Epithelial cell of proximal tubule (primary cell): Measurements from ENCODE around the gene NKPD1. TPM values are rescaled to one million over a fixed set of nuclear protein-coding genes. Genes with fewer than 3 reads are reported as not detected.

Source experiments
- DNase-seq: peaks from one replicate; pipeline ENCODE4 v3.0.0-alpha.2; 2011; ENCODE audit warnings: low read depth
- H3K4me3 ChIP-seq: 2 replicates; pipeline ENCODE4 v1.5.1; 2011; ENCODE audit warnings: low read depth, mild to moderate bottlenecking, low read length
- total RNA-seq: library from RNA; depleted of rRNA; stranded (reverse); fragments of >200 nt; gene quantifications from 2 replicates; pipeline ENCODE4 v1.2.3, GENCODE V29; 2015
- TF ChIP-seq, protein P1 (sequence below): conservative IDR thresholded peaks from 2 replicates; pipeline ENCODE4 v1.5.1; 2012; ENCODE audit warnings: low read depth, mild to moderate bottlenecking, low read length

NKPD1 gene, protein sequence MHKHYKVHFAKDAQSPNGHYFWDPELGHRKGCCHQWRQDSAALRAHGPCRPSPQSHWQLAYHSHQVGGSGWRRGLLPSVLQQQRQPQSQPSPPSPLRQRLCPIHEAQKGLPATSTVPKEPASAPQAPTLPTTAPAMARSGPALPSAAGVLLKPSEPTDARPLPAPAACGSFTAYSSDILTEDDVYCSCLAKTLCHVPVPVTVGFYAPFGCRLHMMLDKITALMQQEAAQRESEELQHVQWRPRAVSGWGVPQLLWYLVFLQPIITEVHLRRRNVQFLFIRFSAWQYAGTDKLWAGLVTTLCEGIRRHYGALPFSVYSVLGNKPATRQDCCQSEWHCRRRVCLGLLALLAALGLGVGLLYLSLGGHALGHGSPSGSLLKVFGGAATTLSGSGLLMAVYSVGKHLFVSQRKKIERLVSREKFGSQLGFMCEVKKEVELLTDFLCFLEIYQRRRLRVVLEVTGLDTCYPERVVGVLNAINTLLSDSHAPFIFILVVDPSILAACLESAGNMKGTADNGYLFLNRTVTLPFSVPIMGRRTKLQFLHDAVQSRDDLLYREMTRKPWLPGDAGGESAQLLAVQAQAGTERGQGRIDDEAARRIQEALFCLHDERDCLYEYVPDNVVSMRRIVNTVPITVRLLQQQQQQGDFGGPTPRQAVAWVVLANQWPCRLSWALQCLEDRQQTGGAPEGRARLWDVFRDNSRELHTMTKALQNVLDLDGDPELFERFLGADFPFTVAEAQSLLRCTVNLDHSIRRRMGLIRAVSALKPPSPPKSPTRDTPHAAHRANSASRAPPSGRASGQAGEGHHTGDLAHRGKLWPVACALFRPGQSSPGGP
- total RNA-seq = 0.29 TPM in 1 of 2 replicates, not detected in the other

DNA sequence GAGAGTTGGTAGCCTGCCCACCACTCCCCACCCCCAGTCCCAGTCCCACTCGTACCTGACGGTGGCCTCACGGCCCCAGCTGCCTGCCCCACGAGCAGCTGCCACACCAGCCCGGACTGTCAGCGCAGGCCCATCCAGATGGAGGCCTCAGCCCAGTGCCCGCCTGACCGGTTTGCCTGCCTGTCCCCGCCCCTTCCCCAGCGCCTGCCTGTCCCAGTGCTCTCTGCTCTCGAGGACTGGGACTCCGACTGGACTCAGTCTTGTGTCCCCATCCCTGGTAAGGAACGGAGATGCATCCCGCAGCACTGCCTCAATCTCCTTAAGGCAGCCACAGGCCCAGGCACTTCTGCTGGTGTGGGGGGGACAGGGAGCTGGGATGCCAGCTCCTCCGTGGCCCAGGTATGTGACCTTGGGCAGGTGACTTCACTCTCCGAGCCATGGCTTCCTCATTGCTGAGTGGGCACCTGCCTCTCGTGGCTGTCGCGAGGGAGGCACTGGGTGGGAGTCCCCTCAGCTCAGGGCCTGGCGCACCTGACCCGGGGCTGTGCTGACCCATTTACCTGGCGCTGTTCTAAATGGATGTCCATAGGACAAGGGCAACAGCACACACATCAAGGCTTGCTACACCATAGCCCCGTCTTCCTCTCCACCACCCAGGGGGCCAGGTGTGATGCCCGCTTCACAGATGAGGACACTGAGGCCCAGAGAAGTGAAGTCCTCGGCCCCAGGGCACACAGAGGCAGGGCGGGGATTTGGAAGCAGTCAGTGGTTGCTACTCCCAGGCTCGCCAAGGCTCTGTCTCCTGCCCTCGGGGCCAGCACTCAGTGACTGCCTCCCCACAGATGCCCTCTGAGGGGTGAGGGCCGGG is at the start of gene NKPD1:
NKPD1 (minus strand) TSS at position 113 of the 868 bp plus-strand sequence. CDS start 832 bp downstream, outside the sequence.
- no peak within 1 kb of the TSS for H3K4me3 ChIP-seq
- TF ChIP-seq, protein P1, sequence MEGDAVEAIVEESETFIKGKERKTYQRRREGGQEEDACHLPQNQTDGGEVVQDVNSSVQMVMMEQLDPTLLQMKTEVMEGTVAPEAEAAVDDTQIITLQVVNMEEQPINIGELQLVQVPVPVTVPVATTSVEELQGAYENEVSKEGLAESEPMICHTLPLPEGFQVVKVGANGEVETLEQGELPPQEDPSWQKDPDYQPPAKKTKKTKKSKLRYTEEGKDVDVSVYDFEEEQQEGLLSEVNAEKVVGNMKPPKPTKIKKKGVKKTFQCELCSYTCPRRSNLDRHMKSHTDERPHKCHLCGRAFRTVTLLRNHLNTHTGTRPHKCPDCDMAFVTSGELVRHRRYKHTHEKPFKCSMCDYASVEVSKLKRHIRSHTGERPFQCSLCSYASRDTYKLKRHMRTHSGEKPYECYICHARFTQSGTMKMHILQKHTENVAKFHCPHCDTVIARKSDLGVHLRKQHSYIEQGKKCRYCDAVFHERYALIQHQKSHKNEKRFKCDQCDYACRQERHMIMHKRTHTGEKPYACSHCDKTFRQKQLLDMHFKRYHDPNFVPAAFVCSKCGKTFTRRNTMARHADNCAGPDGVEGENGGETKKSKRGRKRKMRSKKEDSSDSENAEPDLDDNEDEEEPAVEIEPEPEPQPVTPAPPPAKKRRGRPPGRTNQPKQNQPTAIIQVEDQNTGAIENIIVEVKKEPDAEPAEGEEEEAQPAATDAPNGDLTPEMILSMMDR = no peak
- DNase-seq = no peak

DNA sequence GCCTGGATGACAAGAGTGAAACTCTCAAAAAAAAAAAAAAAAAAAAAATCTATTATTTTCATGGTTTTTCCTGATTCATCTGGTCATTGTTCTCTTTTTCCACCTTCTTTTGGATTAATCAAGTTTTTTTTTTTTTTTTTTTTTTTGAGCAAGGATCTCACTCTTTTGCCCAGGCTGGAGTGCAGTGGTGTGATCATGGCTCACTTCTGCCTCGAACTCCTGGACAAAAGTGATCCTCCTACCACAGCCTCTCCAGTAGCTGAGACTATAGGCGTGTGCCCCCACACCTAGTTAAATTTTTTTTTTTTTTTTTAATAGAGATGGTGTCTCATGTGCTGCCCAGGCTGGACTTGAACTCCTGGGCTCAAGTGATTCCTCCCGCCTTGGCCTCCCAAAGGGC is 45.5 kb upstream of the NKPD1 start:
- TF ChIP-seq, protein P1 = no peak
- no peak for DNase-seq
- no peak overlapping the region for H3K4me3 ChIP-seq

DNA sequence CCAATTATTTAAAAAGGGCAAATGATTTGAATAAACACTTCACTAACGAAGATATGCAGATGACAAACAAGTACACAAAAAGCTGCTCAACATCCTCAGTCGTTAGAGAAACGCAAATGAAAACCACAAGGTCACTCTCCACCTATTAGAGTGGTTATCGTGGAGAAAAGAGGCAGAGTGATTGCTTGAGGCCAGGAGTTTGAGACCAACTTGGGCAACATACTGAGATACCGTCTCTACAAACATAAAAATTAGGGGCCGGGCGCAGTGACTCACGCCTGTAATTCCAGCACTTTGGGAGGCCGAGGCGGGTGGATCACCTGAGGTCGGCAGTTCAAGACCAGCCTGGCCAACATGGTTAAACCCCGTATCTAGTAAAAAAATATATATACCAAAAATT is 45.0 kb upstream of the NKPD1 start:
- TF ChIP-seq, protein P1 = no peak
- DNase-seq = no peak
- no peak overlapping the region for H3K4me3 ChIP-seq

DNA sequence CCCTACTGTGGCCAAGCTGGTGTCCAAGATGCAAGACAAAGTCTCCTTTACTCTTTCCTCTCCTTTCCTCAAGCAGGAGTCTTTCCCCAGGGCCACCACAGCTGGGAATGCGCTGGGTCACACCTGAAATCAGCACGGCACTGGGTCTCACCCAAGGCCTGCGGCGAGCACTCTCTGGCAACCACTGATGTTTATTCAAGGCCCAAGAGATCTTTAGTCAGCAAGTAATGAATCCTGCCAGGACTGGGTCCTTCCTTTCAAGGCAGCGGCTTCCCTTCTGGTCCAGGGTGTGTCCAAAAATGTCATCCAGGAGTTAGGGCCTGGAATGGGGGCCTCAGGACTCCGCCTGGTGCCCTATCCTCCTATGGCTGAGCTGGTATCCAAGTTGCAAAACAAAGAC is 41.9 kb upstream of the NKPD1 start:
- no peak overlapping the region for H3K4me3 ChIP-seq
- no peak for DNase-seq
- TF ChIP-seq, protein P1 = no peak

DNA sequence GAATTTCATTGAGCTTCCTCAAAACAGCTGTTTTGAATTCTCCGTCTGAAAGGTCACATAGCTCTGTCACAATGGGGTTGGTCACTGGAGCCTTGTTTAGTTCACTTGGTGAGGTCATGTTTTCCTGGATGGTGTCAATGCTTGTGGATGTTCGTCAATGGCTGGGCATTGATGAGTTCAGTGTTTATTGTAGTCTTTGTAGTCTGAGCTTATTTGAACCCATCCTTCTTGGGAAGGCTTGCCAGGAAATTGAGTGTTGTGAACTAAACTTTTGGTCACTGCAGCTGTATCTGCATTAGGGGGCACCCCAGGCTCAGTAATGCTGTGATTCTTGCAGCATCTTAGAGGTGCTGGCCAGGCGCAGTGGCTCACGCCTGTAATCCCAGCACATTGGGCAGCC is 39.8 kb upstream of the NKPD1 start:
- H3K4me3 ChIP-seq = no peak overlapping the region
- TF ChIP-seq, protein P1 = peak; percentile 30
- DNase-seq = no peak

DNA sequence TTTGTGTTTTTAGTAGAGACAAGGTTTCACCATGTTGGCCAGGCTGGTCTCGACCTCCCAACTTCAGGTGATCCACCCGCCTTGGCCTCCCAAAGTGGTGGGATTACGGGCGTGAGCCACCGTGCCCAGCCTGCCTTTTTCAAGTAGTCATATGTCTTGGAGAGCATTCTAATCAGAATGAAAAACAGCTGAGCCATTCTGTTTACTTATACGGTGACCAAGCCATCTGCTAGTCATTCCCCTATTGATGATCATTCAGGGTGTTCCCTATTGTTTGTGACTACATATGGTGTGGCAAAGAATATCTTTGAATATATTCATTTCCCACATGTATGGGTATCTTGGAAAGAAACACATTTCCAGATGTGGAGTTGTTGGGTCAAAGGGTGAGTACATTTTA is 35.0 kb upstream of the NKPD1 start:
- no peak for DNase-seq
- H3K4me3 ChIP-seq = no peak overlapping the region
- TF ChIP-seq, protein P1 = no peak
